ENCODE measurements around the gene CYP2U1.

GRCh38 chr4:107888237-107888636, 43.1 kb upstream of the CYP2U1 start:
- TF ChIP-seq TAF1 (IDR thresholded peaks at IDR 0.05; ENCODE audit: borderline replicate concordance, insufficient read depth, low read length) (no peak), POLR2AphosphoS5 (IDR thresholded peaks at IDR 0.05; ENCODE audit: low read depth, low read length) (no peak)
